OCI-LY7 (cell line): Measurements from ENCODE around the gene LYVE1.

Experiments used
- CTCF ChIP-seq: fragments of 200-600 bp; sonication (generic); conservative IDR thresholded peaks from 2 replicates; pipeline ENCODE4 v1.5.1; 2014; ENCODE audit warnings: mild to moderate bottlenecking, antibody characterized with exemption, low read length, moderate library complexity, mixed read lengths
- EZH2phosphoT487 ChIP-seq: fragments of 200-600 bp; sonication (generic); IDR thresholded peaks from 2 replicates; pipeline ENCODE4 v1.6.1; 2018; ENCODE audit warnings: low read depth, borderline replicate concordance, mild to moderate bottlenecking, mixed run types, antibody characterized with exemption, low read length, moderate library complexity, mixed read lengths

- no peak for TF ChIP-seq CTCF
- no peak for TF ChIP-seq EZH2phosphoT487
Observed at GRCh38 chr11:10522921-10523320, 45.5 kb downstream of the LYVE1 start.
